HCT116 (cell line): Measurements from ENCODE around the gene MAGEC1. TPM values are rescaled to one million over a fixed set of nuclear protein-coding genes. Genes with fewer than 3 reads are reported as not detected.

ENCODE experiments used
- ATAC-seq: fragments of 200-7000 bp; cut with Tn5 transposase; 2 replicates; pipeline ENCODE4 v1.9.1; 2020; ENCODE audit warnings: mild to moderate bottlenecking, moderate library complexity
- BruUV-seq: library from RNA; stranded (reverse); fragments of 400-500 nt; replicated peaks from 2 replicates; lab custom pipeline; 2021; lab: Mats Ljungman, UMichigan
- CTCF ChIA-PET: fragments of 300-600 bp; sonication (Branson Sonifier 250); formaldehyde crosslinking; loops from one replicate; lab custom pipeline; 2021; ENCODE audit warnings: antibody characterized with exemption; lab: Charles Lee
- POLR2A ChIA-PET: fragments of 300-600, 350-600 bp; sonication (Branson Sonifier 250); formaldehyde crosslinking; loops from one replicate; lab custom pipeline; 2021; ENCODE audit warnings: antibody characterized with exemption; lab: Charles Lee
- RAD21 ChIA-PET, 2 experiments: fragments of 300-600 bp; sonication (Branson Sonifier 250); formaldehyde crosslinking; loops; one replicate each; lab custom pipeline; 2023; ENCODE audit warnings: low total read pairs in 2 of 2; ENCODE audit not compliant: uncharacterized antibody in 2 of 2, unreplicated experiment in 2 of 2, low non-redundant PET in 1 of 2; lab: Charles Lee
- DNase-seq: peaks from one replicate; pipeline ENCODE4 v3.0.0-alpha.2; 2010; ENCODE audit warnings: low read depth, low spot score
- H2AFZ ChIP-seq: fragments of 200-600 bp; shearing (Covaris generic), sonication (generic); 2 replicates; pipeline ENCODE4 v1.6.1; 2017; ENCODE audit warnings: low read depth, mixed run types, mixed read lengths, antibody characterized with exemption, low read length; ENCODE audit not compliant: poor library complexity, severe bottlenecking
- H3K27ac ChIP-seq: 2 replicates; pipeline ENCODE4 v1.5.1; 2012; ENCODE audit warnings: low read depth, low read length
- H3K27me3 ChIP-seq: fragments of 200-600 bp; sonication (generic); 2 replicates; pipeline ENCODE4 v1.6.1; 2016; ENCODE audit warnings: mixed run types, low read length, mixed read lengths; ENCODE audit not compliant: insufficient read depth
- H3K36me3 ChIP-seq, 2 experiments: fragments of 200-500 bp in 1 of 2; fragments of 200-600 bp in 1 of 2; sonication (Bioruptor generic) in 1 of 2; sonication (generic) in 1 of 2; 2 replicates each; pipeline versions ENCODE4 v1.5.1 to v1.6.1; 2014 to 2016; ENCODE audit warnings: low read length in 2 of 2, inconsistent platforms in 1 of 2, mixed read lengths in 1 of 2, mixed run types in 1 of 2; ENCODE audit not compliant: insufficient read depth in 2 of 2, control insufficient read depth in 1 of 2
- H3K4me1 ChIP-seq, 2 experiments: fragments of 200-600 bp in 1 of 2; sonication (generic) in 1 of 2; 2 replicates each; pipeline versions ENCODE4 v1.5.1 to v1.6.1; 2012 to 2017; ENCODE audit warnings: low read length in 2 of 2, inconsistent platforms in 1 of 2, mild to moderate bottlenecking in 1 of 2, mixed read lengths in 1 of 2, mixed run types in 1 of 2, moderate library complexity in 1 of 2; ENCODE audit not compliant: insufficient read depth in 2 of 2, control insufficient read depth in 1 of 2
- H3K4me2 ChIP-seq: fragments of 200-600 bp; sonication (generic); 2 replicates; pipeline ENCODE4 v1.6.1; 2017; ENCODE audit warnings: mixed run types, low read length, mixed read lengths
- H3K4me3 ChIP-seq, 2 experiments: fragments of 200-600 bp in 1 of 2; sonication (generic) in 1 of 2; replicated peaks in 1 of 2; 2 replicates each; pipeline ENCODE4 v1.5.1; 2011 to 2016; ENCODE audit warnings: low read length in 2 of 2, control low read depth in 1 of 2, low read depth in 1 of 2, mild to moderate bottlenecking in 1 of 2, mixed read lengths in 1 of 2, mixed run types in 1 of 2
- H3K79me2 ChIP-seq: fragments of 200-600 bp; sonication (generic); 2 replicates; pipeline ENCODE4 v1.6.1; 2017; ENCODE audit warnings: mild to moderate bottlenecking, mixed run types, low read length, moderate library complexity, mixed read lengths; ENCODE audit not compliant: insufficient read depth
- H3K9ac ChIP-seq: fragments of 200-600 bp; sonication (generic); 2 replicates; pipeline ENCODE4 v1.6.1; 2016; ENCODE audit warnings: low read length, mixed read lengths
- H3K9me2 ChIP-seq: fragments of 200-600 bp; sonication (generic), shearing (Covaris generic); 2 replicates; pipeline ENCODE4 v1.6.1; 2017; ENCODE audit warnings: mixed run types, mild to moderate bottlenecking, moderate library complexity; ENCODE audit not compliant: insufficient read depth
- H3K9me3 ChIP-seq, 2 experiments: fragments of 200-500 bp in 1 of 2; fragments of 200-600 bp in 1 of 2; sonication (Bioruptor generic) in 1 of 2; sonication (generic) in 1 of 2; 2 replicates each; pipeline ENCODE4 v1.6.1; 2014 to 2017; ENCODE audit warnings: low read length in 2 of 2, mixed read lengths in 2 of 2, inconsistent platforms in 1 of 2, low read depth in 1 of 2, mild to moderate bottlenecking in 1 of 2, mixed run types in 1 of 2, moderate library complexity in 1 of 2; ENCODE audit not compliant: control insufficient read depth in 1 of 2, insufficient read depth in 1 of 2
- H4K20me1 ChIP-seq: fragments of 200-600 bp; sonication (generic), shearing (Covaris generic); 2 replicates; pipeline ENCODE4 v1.6.1; 2017; ENCODE audit warnings: mixed run types, mild to moderate bottlenecking, moderate library complexity; ENCODE audit not compliant: insufficient read depth
- EGR1 ChIP-seq: IDR thresholded peaks from 2 replicates; pipeline ENCODE4 v1.6.1; 2012; ENCODE audit warnings: low read depth
- SP1 ChIP-seq: IDR thresholded peaks from 2 replicates; pipeline ENCODE4 v1.6.1; 2012; ENCODE audit warnings: low read depth
- YY1 ChIP-seq: IDR thresholded peaks from 2 replicates; pipeline ENCODE4 v1.6.1; 2011; ENCODE audit warnings: low read length, low read depth, moderate library complexity, mild to moderate bottlenecking; ENCODE audit not compliant: insufficient replicate concordance; ENCODE audit errors: extremely low read depth
- intact Hi-C: fragments of 100-400 bp; cut with micrococcal nuclease; formaldehyde crosslinking; loops from 2 replicates; pipeline ENCODE4 v1.10.0; 2022
- total RNA-seq: library from RNA; stranded (reverse); gene quantifications from one replicate; pipeline ENCODE4 v1.2.1, GENCODE V29; 2021; ENCODE audit not compliant: unreplicated experiment

The MAGEC1 gene
- total RNA-seq, 1 experiment from 2014 or later = not detected

DNA sequence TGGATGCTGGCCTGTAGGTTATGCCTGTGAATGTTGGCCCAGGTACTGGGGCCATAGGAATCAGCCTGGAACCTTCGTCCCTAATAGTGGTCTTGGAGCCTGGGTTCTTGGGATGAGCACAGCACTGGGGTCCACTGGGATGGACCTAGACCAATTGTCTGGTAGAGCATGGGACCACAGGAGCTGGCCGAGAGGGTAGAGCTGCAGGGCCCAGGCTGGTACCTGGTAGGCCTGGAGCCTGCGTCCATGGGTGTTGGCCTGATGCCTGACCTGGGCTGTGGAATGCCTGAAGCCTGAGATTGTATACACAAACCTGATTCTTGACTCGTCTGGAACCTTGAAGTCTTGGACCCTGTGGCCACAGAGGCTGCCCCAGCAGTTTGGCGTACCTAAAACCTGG is 48.9 kb downstream of the MAGEC1 start:
- TF ChIP-seq EGR1 (no peak), YY1 (no peak)
- Histone ChIP-seq H3K27ac (no peak overlapping the region), H3K9me3 (no peaks in the 10 kb centered on the region), H4K20me1 (no peaks in the 10 kb centered on the region), H3K4me3 (no peak overlapping the region), H3K36me3 (no peaks in the 10 kb centered on the region), H3K4me2 (no peak overlapping the region), H3K4me1 (no peaks in the 10 kb centered on the region), H3K9me2 (no peaks in the 10 kb centered on the region), H2AFZ (no peak overlapping the region), H3K9ac (no peak overlapping the region), H3K27me3 (no peaks in the 10 kb centered on the region), H3K79me2 (no peaks in the 10 kb centered on the region)
- intact Hi-C loops = no loop called here
- no TSS peak for BruUV-seq
- ChIA-PET POLR2A (no interaction called here), CTCF (no interaction called here), RAD21 (no interaction called here)
- DNase-seq = no peak
- no peak for ATAC-seq

GRCh38 chrX:141958675-141959074 is 55.0 kb downstream of the MAGEC1 start:
- Histone ChIP-seq H4K20me1 (no peaks in the 10 kb centered on the region), H3K36me3 (no peaks in the 10 kb centered on the region), H3K4me3 (no peak overlapping the region), H2AFZ (no peak overlapping the region), H3K4me2 (no peak overlapping the region), H3K27ac (no peak overlapping the region), H3K9me2 (no peaks in the 10 kb centered on the region), H3K79me2 (no peaks in the 10 kb centered on the region), H3K9ac (no peak overlapping the region), H3K9me3 (no peaks in the 10 kb centered on the region), H3K4me1 (no peaks in the 10 kb centered on the region), H3K27me3 (no peaks in the 10 kb centered on the region)
- DNase-seq (no peak), ATAC-seq (no peak)
- TF ChIP-seq EGR1 = no peak
- no peak for TF ChIP-seq SP1
- no TSS peak for BruUV-seq
- intact Hi-C loops = no loop called here
- RAD21 ChIA-PET = no interaction called here
- POLR2A ChIA-PET = no interaction called here
- CTCF ChIA-PET = no interaction called here

Other genes starting within 250 kb of the MAGEC1 start
- gene SPANXD, start 205.2 kb upstream of the MAGEC1 start, total RNA-seq = not detected
- gene MAGEC3, start 65.6 kb upstream of the MAGEC1 start, total RNA-seq = not detected